SK-N-MC (cell line): ENCODE measurements around the gene CLEC4G.

Source experiments
- EZH2 ChIP-seq: fragments of 200-600 bp; sonication (generic); IDR thresholded peaks from one replicate; pipeline ENCODE4 v1.6.1; 2017; ENCODE audit warnings: antibody characterized with exemption
- POLR2AphosphoS5 ChIP-seq: IDR thresholded peaks from 2 replicates; pipeline ENCODE4 v1.6.1; 2012; ENCODE audit warnings: mild to moderate bottlenecking, low read depth, low read length, borderline replicate concordance

DNA sequence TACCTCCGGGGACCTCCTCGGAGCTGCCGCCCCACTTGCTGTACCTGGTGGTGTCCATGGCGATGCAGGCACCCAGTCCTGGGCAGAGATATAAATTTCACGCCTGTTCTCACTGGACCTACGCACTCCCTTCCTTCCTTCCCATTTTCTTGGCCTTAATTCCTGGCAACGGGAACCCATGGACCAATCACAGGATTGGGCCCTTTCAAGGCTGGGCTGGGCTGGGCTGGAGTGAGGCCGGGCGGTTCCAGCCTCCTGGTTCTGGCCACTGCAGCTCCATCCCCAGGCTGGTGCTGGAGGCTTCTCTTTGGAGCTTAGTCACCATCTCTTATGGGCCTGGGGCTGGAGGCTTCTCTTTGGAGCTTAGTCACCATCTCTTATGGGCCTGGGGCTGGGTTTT is at the start of gene CLEC4G:
- TF ChIP-seq EZH2 (no peak), POLR2AphosphoS5 (no peak)
